Nephron (organoid): ENCODE measurements around the gene FOXO6.

Experiments used
- H3K27ac Mint-ChIP-seq, 3 experiments: 2 replicates each; pipeline ENCODE4 v1.8.0; 2020; ENCODE audit warnings: mixed read lengths in 3 of 3, mild to moderate bottlenecking in 2 of 3, moderate library complexity in 1 of 3
- H3K27me3 Mint-ChIP-seq: 2 replicates; pipeline ENCODE4 v1.8.0; 2021; ENCODE audit warnings: low read depth, mild to moderate bottlenecking, moderate library complexity, mixed read lengths
- H3K36me3 Mint-ChIP-seq: 2 replicates; pipeline ENCODE4 v1.8.0; 2020; ENCODE audit warnings: low read depth, mixed read lengths
- H3K4me1 Mint-ChIP-seq: 2 replicates; pipeline ENCODE4 v1.8.0; 2020; ENCODE audit warnings: mixed read lengths
- H3K4me3 Mint-ChIP-seq, 3 experiments: 2 replicates each; pipeline ENCODE4 v1.8.0; 2020; ENCODE audit warnings: mild to moderate bottlenecking in 3 of 3, mixed read lengths in 3 of 3, moderate library complexity in 2 of 3
- H3K9me3 Mint-ChIP-seq: 2 replicates; pipeline ENCODE4 v1.8.0; 2020; ENCODE audit warnings: mixed read lengths
- TF ChIP-seq, protein P1 (sequence below), 3 experiments: fragments of 200-600 bp; sonication (generic); IDR thresholded peaks; one replicate each; pipeline ENCODE4 v1.5.0; 2021; ENCODE audit warnings: antibody characterized with exemption in 3 of 3; ENCODE audit not compliant: unreplicated experiment in 3 of 3

Gene FOXO6

DNA sequence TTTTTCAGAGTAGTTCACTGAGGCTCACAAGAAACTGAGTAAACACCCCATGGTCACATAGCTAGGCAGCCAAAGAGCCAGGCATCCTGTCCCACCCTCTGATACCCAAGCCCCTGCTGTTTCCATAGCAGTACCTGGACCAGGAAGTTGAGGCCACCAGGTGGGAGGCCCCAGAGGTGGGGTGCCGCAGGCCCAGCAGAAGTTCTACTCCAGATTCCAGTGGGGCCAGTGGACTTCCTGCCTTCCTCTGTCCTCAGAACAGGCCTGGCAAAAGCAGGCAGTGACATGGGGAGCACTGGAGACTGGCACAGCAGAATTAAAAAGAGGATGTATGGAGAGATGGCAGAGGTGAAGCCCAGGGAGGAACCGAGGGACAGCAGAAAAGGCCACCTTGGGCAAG is 19.0 kb downstream of the FOXO6 start:
- Mint-ChIP-seq H3K4me3 (peak overlapping the region; percentile 59 to 82 (median 72)), H3K4me1 (peaks cover 69% of the 10 kb centered on the region), H3K36me3 (peaks cover 8% of the 10 kb centered on the region), H3K9me3 (no peaks in the 10 kb centered on the region), H3K27me3 (peaks cover 49% of the 10 kb centered on the region), H3K27ac (peak overlapping the region; percentile 36 to 75 (median 74))
- TF ChIP-seq, protein P1, sequence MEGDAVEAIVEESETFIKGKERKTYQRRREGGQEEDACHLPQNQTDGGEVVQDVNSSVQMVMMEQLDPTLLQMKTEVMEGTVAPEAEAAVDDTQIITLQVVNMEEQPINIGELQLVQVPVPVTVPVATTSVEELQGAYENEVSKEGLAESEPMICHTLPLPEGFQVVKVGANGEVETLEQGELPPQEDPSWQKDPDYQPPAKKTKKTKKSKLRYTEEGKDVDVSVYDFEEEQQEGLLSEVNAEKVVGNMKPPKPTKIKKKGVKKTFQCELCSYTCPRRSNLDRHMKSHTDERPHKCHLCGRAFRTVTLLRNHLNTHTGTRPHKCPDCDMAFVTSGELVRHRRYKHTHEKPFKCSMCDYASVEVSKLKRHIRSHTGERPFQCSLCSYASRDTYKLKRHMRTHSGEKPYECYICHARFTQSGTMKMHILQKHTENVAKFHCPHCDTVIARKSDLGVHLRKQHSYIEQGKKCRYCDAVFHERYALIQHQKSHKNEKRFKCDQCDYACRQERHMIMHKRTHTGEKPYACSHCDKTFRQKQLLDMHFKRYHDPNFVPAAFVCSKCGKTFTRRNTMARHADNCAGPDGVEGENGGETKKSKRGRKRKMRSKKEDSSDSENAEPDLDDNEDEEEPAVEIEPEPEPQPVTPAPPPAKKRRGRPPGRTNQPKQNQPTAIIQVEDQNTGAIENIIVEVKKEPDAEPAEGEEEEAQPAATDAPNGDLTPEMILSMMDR (IDR thresholded peaks at IDR 0.05; ENCODE audit: unreplicated experiment in 3 of 3) = no peak

DNA sequence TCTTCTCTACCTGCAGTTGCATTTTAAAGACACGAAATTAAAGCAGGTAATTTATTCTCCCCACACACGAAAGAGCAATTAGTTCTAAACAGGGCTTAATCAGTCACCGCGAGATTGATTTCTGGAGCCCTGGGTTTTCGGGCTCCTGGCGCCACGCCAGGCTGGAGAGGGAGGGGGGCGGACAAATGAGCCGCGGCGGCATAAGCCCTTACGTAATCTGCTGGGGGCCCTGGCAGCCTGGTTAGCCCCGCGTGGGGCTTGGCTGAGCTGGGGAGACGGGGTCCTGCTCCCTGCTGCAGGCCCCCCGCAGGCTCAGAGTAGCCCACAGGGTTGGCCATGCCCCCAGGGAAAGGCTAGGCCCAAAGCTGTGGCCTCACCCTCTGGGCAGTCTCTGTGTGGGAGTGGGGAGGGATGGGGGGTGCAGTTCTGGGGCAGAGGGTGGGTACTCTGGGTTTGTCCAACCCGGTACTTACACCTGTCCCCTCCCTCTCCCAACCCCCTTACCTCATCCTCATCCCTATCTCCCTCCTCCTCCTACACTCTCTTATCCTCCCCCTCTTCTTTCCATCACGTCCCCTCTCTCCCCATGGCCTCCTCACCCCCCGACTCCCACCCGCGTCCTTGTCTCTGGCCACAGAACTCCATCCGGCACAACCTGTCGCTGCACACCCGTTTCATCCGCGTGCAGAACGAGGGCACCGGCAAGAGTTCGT is 19.9 kb downstream of the FOXO6 start:
- H3K9me3 Mint-ChIP-seq = no peaks in the 10 kb centered on the region
- TF ChIP-seq, protein P1 (IDR thresholded peaks at IDR 0.05; ENCODE audit: unreplicated experiment in 3 of 3) = no peak
- H3K27me3 Mint-ChIP-seq = peaks cover 51% of the 10 kb centered on the region
- peaks cover 3% of the 10 kb centered on the region for H3K36me3 Mint-ChIP-seq
- peak overlapping the region; percentile 46 to 74 (median 58) for H3K27ac Mint-ChIP-seq
- peak overlapping the region; percentile 76 to 89 (median 86) for H3K4me3 Mint-ChIP-seq
- H3K4me1 Mint-ChIP-seq = peaks cover 72% of the 10 kb centered on the region

DNA sequence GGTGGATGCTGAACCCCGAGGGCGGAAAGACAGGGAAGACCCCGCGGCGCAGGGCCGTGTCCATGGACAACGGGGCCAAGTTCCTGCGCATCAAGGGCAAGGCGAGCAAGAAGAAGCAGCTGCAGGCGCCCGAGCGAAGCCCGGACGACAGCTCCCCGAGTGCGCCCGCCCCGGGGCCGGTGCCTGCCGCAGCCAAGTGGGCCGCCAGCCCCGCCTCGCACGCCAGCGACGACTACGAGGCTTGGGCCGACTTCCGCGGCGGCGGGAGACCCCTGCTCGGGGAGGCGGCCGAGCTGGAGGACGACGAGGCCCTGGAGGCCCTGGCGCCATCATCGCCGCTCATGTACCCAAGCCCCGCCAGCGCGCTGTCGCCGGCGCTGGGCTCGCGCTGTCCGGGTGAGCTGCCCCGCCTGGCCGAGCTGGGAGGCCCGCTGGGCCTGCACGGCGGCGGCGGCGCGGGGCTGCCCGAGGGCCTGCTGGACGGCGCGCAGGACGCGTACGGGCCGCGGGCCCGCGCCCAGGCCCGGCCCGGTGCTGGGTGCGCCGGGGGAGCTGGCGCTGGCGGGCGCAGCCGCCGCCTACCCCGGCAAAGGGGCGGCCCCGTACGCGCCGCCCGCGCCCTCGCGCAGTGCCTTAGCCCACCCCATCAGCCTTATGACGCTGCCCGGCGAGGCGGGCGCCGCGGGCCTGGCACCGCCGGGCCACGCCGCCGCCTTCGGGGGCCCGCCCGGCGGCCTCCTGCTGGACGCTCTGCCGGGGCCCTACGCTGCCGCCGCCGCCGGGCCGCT is 20.7 kb downstream of the FOXO6 start:
- TF ChIP-seq, protein P1 (IDR thresholded peaks at IDR 0.05; ENCODE audit: unreplicated experiment in 3 of 3) = no peak
- Mint-ChIP-seq H3K4me3 (peak overlapping the region; percentile 76 to 89 (median 86)), H3K4me1 (peaks cover 73% of the 10 kb centered on the region), H3K9me3 (no peaks in the 10 kb centered on the region), H3K36me3 (peaks cover 3% of the 10 kb centered on the region), H3K27me3 (peaks cover 51% of the 10 kb centered on the region), H3K27ac (peak overlapping the region; percentile 46 to 74 (median 58))

DNA sequence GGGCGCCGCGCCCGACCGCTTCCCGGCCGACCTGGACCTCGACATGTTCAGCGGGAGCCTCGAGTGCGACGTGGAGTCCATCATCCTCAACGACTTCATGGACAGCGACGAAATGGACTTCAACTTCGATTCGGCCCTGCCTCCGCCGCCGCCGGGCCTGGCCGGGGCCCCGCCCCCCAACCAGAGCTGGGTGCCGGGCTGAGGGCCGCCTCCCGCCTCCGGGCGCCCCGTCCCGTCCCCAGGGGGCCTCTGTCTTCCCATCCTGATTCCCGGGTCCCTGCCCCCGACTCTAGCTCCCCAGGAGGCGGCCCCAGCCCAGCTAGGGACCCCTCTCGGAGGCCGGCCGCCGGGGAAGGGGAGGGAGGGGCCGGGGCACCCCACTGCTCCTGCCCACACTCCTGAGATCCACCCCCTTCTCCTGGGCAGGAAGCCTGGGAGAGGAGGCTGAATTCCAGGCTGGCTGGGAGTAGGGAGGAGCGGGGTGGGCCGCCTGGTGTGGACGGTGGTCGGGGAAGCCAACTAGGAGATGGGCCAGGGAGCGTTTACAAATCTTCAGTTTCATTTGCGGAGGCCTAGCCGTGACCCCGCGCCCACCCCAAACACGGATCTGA is 21.4 kb downstream of the FOXO6 start:
- H3K27me3 Mint-ChIP-seq = peaks cover 56% of the 10 kb centered on the region

DNA sequence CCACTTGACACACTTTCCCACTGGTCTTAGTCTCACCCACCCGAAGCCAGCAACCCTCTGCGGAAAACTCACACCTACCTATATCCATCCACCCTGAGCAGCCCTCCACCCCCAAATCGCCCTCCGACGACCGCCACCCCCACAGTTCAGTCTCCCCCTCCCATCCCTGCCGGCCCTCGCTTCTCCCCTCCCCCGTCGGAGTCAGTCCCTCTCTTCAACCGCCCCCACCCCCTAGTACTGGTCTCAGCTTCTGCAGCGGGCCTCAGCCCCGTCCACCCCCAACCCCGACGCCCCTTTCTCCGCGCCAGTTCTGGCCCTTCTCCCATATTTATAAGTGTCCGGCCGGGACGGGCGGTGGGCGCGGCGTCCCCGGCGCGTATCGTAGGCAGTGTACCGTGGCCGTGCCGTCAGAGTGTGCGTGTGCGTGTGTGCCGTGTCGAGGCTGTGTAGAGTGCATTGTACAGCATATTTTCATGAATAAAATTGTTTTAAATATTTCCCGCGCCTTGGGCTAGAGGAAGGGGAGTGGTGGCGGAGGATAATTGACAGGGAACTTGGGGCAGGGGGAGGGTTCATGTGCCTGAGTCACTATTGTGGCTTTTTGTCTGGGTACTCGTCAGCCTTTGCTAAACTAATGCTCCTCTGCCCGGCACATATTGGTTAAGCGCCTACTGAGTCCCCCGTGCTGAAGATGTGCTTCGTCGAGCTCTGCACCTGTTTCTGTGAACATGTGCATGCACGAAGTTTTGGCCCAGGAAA is 22.0 kb downstream of the FOXO6 start:
- Mint-ChIP-seq H3K36me3 (peaks cover 3% of the 10 kb centered on the region), H3K4me3 (peak overlapping the region; percentile 77 to 90 (median 86)), H3K27me3 (peaks cover 54% of the 10 kb centered on the region), H3K9me3 (no peaks in the 10 kb centered on the region), H3K27ac (peak overlapping the region; percentile 34 to 83 (median 77)), H3K4me1 (peaks cover 75% of the 10 kb centered on the region)
- TF ChIP-seq, protein P1 (IDR thresholded peaks at IDR 0.05; ENCODE audit: unreplicated experiment in 3 of 3) = no peak

More for the DNA sequence above, 21.4 kb downstream of the FOXO6 start:
- H3K36me3 Mint-ChIP-seq = peaks cover 3% of the 10 kb centered on the region
- peak overlapping the region; percentile 34 to 83 (median 77) for H3K27ac Mint-ChIP-seq
- H3K9me3 Mint-ChIP-seq = no peaks in the 10 kb centered on the region
- H3K4me3 Mint-ChIP-seq = peak overlapping the region; percentile 77 to 90 (median 86)
- TF ChIP-seq, protein P1 (IDR thresholded peaks at IDR 0.05; ENCODE audit: unreplicated experiment in 3 of 3) = no peak
- peaks cover 74% of the 10 kb centered on the region for H3K4me1 Mint-ChIP-seq
